AG09309 (cell line): ENCODE results near the gene MAU2.

ENCODE experiments used
- DNase-seq: peaks from one replicate; pipeline ENCODE4 v3.0.0-alpha.2; 2010; ENCODE audit warnings: low read depth
- H3K4me3 ChIP-seq: 2 replicates; pipeline ENCODE4 v1.5.1; 2011; ENCODE audit warnings: mild to moderate bottlenecking, low read depth, low read length, moderate library complexity; ENCODE audit not compliant: control insufficient read depth
- TF ChIP-seq, protein P1 (sequence below): IDR thresholded peaks from 2 replicates; pipeline ENCODE4 v1.5.1; 2011; ENCODE audit warnings: mild to moderate bottlenecking, low read depth, low read length, inconsistent platforms; ENCODE audit not compliant: insufficient read depth, control insufficient read depth; ENCODE audit errors: missing control alignments

Gene MAU2

GRCh38 chr19:19305696-19306095 lies 14.9 kb upstream of the MAU2 start:
- no peak overlapping the region for H3K4me3 ChIP-seq
- TF ChIP-seq, protein P1, sequence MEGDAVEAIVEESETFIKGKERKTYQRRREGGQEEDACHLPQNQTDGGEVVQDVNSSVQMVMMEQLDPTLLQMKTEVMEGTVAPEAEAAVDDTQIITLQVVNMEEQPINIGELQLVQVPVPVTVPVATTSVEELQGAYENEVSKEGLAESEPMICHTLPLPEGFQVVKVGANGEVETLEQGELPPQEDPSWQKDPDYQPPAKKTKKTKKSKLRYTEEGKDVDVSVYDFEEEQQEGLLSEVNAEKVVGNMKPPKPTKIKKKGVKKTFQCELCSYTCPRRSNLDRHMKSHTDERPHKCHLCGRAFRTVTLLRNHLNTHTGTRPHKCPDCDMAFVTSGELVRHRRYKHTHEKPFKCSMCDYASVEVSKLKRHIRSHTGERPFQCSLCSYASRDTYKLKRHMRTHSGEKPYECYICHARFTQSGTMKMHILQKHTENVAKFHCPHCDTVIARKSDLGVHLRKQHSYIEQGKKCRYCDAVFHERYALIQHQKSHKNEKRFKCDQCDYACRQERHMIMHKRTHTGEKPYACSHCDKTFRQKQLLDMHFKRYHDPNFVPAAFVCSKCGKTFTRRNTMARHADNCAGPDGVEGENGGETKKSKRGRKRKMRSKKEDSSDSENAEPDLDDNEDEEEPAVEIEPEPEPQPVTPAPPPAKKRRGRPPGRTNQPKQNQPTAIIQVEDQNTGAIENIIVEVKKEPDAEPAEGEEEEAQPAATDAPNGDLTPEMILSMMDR: no peak
- no peak for DNase-seq

DNA sequence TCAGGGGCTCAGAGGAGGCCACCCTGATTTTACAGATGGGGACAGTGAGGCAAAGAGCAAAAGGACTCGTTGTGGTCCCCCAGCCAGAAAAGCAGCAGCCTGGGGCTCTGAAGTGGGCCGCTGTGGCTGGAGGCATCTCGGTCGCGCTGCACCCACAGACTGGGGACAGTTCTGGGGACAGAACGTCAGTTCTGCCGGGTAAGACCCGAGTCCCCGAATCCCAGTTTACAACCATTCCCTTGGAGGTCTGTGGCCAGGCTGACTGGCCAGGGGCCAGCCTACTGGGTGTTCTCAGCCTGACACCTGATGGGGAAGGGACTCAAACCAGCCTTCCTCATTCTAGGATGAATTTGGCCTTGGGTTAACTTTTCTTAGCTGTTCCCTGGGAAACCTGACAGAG lies 14.4 kb upstream of the MAU2 start:
- TF ChIP-seq, protein P1: no peak
- DNase-seq: no peak
- no peak overlapping the region for H3K4me3 ChIP-seq

DNA sequence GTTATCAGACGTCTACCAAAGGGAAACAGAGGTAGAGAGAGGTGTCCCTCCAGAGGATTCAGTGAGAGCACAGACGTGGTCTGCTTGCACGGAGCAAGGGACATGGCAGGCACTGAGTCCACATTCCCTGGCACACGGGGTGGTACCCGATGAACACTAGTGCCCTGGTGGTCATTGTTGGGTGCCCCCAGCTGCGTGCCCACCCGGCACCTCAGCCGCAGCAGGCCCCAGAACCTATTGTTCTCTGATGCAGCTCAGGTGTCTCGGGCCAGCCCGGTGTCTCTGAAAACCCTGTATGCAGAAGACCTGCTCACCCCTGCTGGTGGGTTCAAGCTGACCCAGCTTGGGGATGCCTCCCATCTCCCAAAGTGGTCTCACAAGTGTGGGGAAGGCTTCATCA lies 12.3 kb upstream of the MAU2 start:
- DNase-seq: no peak
- TF ChIP-seq, protein P1: no peak
- no peak overlapping the region for H3K4me3 ChIP-seq

GRCh38 chr19:19315444-19315843 lies 5.2 kb upstream of the MAU2 start:
- no peak for DNase-seq
- H3K4me3 ChIP-seq: no peak overlapping the region
- TF ChIP-seq, protein P1: no peak

DNA sequence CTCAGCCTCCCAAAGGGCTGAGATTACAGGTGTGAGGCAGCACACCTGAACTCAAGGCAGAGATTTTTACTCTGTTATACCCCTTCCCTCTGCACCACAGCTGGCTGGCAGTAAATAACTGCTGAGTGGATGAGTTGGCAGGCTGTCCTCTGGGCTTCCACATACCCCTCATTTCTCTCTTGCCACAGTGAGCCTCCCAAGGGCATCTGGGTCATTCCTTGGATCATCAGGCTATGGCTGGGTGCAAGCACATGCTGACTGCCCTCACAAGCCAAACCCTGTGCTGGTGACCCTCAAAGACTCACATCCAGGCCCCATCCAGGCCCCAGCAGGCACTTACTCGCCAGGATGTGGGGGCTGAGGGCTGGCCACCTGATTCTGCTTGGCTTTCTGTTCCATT lies 4.5 kb upstream of the MAU2 start:
- no peak for DNase-seq
- TF ChIP-seq, protein P1: no peak
- H3K4me3 ChIP-seq: no peak overlapping the region

DNA sequence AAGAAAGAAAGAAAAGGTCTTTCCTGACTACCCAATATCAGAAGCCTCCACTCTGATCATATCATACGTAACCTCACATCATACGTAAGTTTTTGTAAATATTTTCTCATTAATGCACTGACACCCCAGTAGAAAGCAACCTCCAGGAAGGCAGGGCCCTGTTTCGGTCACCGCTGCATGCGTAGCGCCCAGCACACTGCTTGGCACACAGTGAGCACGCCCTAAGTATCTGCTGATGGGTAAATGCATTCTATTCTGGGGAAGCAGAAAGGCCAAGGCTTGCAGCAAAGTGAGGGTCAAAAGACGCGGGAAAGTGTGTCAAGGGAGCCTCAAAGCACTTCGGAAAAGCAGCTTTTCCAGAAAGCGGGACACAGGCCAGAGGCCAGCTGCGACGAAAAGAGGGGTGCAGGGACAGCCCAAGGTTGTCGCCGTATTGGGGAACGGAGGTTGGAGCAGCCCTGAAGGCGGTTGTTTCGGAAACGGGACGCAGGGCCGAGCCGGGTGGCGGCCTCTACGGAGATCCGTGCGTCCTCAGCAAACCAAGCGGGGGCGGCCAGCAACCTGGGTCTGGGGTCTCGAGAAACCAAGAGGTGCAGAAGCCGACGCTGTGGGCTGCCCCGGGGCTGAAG lies 783 bp upstream of the MAU2 start:
- H3K4me3 ChIP-seq: peak overlapping the region; percentile 99
- TF ChIP-seq, protein P1: no peak
- DNase-seq: no peak

GRCh38 chr19:19321141-19321577 lies 530 bp downstream of the MAU2 start:
- TF ChIP-seq, protein P1: no peak
- H3K4me3 ChIP-seq: peak overlapping the region; percentile 99
- no peak for DNase-seq
